ACC112 (cell line): ENCODE results near the gene ENOSF1.
"Not testable (repeated sequence)": the region's sequence is repeated elsewhere in the genome, so short reads cannot be mapped to it uniquely, and the experiment has no call there.

ENCODE experiments used
- H2AFZ ChIP-seq: fragments of 200-600 bp; sonication (generic); one replicate; pipeline ENCODE4 v1.6.0; 2017; ENCODE audit warnings: antibody characterized with exemption, low read length; ENCODE audit not compliant: unreplicated experiment
- H3K27ac ChIP-seq: fragments of 200-600 bp; sonication (generic); 2 replicates; pipeline ENCODE4 v1.5.1; 2014; ENCODE audit warnings: low read depth, mild to moderate bottlenecking, antibody characterized with exemption, low read length, moderate library complexity
- H3K27me3 ChIP-seq: fragments of 200-600 bp; sonication (generic); 2 replicates; pipeline ENCODE4 v1.6.1; 2014; ENCODE audit warnings: mild to moderate bottlenecking, antibody characterized with exemption, low read length, moderate library complexity, mixed read lengths; ENCODE audit not compliant: insufficient read depth
- H3K36me3 ChIP-seq: fragments of 200-600 bp; sonication (generic); 2 replicates; pipeline ENCODE4 v1.6.1; 2016; ENCODE audit warnings: mild to moderate bottlenecking, antibody characterized with exemption, low read length, moderate library complexity, mixed read lengths; ENCODE audit not compliant: insufficient read depth
- H3K4me1 ChIP-seq: fragments of 200-600 bp; sonication (generic); one replicate; pipeline ENCODE4 v1.6.1; 2016; ENCODE audit warnings: low read length, mixed read lengths; ENCODE audit not compliant: insufficient read depth, unreplicated experiment, control insufficient read depth
- H3K4me3 ChIP-seq: fragments of 200-600 bp; sonication (generic); 2 replicates; pipeline ENCODE4 v1.5.1; 2014; ENCODE audit warnings: mild to moderate bottlenecking, low read depth, low read length
- H3K79me2 ChIP-seq: fragments of 200-600 bp; sonication (generic); one replicate; pipeline ENCODE4 v1.6.0; 2016; ENCODE audit warnings: low read length; ENCODE audit not compliant: control insufficient read depth, unreplicated experiment, insufficient read depth

ENOSF1 gene

GRCh38 chr18:730120-730519 is 17.7 kb upstream of the ENOSF1 start:
- not testable (repeated sequence) for H2AFZ ChIP-seq, H3K79me2 ChIP-seq, H3K4me3 ChIP-seq, H3K27ac ChIP-seq, H3K4me1 ChIP-seq, H3K27me3 ChIP-seq, H3K36me3 ChIP-seq

DNA sequence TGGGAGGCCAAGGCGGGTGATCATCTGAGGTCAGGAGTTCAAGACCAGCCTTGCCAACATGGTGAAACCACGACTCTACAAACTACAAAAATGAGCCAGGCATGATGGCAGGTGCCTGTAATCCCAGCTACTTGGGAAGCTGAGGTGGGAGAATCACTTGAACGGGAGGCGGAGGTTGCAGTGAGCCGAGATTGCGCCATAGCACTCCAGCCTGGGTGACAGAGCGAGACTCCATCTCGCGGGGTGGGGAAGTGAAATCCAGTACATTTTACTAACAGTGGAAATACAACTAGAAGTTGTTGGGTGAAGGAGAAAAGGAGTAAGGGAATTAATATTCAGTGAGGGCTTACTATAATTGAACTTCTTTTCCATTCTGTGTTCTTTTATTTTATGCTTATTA is 13.2 kb upstream of the ENOSF1 start:
- no peak overlapping the region for H3K27ac ChIP-seq
- H3K4me1 ChIP-seq, result peaks cover 5% of the 10 kb centered on the region
- no peaks in the 10 kb centered on the region for H3K27me3 ChIP-seq
- H3K4me3 ChIP-seq, result no peak overlapping the region
- H3K79me2 ChIP-seq, result no peaks in the 10 kb centered on the region
- no peak overlapping the region for H2AFZ ChIP-seq
- no peaks in the 10 kb centered on the region for H3K36me3 ChIP-seq

- Histone ChIP-seq H3K79me2 (no peaks in the 10 kb centered on the region), H3K4me3 (peak overlapping the region; percentile 27; the same call in 1 of the 2 replicates), H3K4me1 (peaks cover 4% of the 10 kb centered on the region), H3K36me3 (no peaks in the 10 kb centered on the region), H2AFZ (no peak overlapping the region), H3K27me3 (no peaks in the 10 kb centered on the region), H3K27ac (no peak overlapping the region)
Measured at GRCh38 chr18:723541-724080, 11.2 kb upstream of the ENOSF1 start.

- H3K27ac ChIP-seq, result peak overlapping the region; percentile 84; the same call in 1 of the 2 replicates
- H3K79me2 ChIP-seq, result peaks cover 2% of the 10 kb centered on the region
- peaks cover 26% of the 10 kb centered on the region for H3K4me1 ChIP-seq
- H2AFZ ChIP-seq, result no peak overlapping the region
- H3K27me3 ChIP-seq, result no peaks in the 10 kb centered on the region
- H3K36me3 ChIP-seq, result no peaks in the 10 kb centered on the region
- no peak overlapping the region for H3K4me3 ChIP-seq
Measured at GRCh38 chr18:717003-717402, 4.6 kb upstream of the ENOSF1 start.

GRCh38 chr18:715626-716025 is 3.2 kb upstream of the ENOSF1 start:
- Histone ChIP-seq H3K4me3 (0 out of 2 replicates have a peak overlapping the region, but pooled peaks have one; percentile 19), H3K79me2 (peaks cover 14% of the 10 kb centered on the region), H3K27me3 (no peaks in the 10 kb centered on the region), H3K36me3 (no peaks in the 10 kb centered on the region), H2AFZ (no peak overlapping the region), H3K4me1 (peaks cover 29% of the 10 kb centered on the region), H3K27ac (peak overlapping the region; percentile 84)

DNA sequence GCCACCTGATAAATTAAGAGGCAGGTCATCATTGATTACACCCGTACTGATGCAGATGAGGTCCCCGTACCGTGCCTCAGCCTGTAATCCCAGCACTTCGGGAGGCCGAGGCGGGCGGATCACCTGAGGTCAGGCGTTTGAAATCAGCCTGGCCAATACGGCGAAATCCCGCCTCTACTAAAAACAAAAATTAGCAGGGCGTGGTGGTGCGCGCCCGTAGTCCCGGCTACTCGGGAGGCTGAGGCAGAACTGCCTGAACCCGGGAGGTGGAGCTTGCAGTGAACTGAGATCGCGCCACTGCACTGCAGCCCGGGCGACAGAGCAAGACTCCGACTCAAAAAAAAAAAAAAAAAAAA is 683 bp upstream of the ENOSF1 start:
- peak overlapping the region; percentile 89 for H3K4me3 ChIP-seq
- peaks cover 34% of the 10 kb centered on the region for H3K4me1 ChIP-seq
- peak overlapping the region; percentile 52 for H2AFZ ChIP-seq

DNA sequence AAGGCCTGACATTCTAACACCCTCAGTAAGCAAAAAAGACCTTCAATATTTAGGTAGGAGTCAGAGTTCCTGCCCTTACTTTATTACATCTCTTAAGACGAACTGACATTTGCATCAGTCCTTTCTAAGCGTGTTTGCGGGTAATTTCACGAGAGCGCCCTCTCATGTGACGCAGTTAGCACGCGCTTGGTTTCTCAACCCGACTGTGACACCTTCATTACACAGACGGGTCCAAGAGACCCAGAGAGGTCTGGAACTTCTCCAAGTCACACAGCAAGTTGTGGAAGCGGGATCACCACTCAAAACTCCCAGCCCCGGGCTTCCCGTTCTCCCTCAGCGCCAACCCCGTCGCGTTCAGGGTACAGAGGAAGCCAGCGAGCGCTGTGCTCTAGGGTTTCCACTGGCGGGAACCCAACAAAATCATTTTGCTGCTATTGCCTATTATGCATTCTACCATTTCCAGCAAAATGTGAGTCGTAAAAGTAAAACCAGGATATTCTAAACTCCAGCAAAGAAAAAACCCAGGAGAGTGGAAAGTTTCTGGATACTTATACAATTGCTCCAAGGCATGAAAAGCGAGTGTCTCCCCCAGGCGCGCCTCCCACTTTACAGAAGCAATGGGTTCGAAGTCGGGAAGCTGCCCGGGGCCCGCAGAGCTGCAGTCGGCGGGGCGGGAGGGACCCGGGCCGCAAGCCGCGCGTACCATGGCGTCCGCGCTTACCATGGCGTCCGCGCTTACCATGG is 601 bp downstream of the ENOSF1 start:
- Histone ChIP-seq H2AFZ (peak overlapping the region; percentile 61), H3K4me3 (peak overlapping the region; percentile 89), H3K27ac (peak overlapping the region; percentile 83), H3K79me2 (peaks cover 45% of the 10 kb centered on the region), H3K27me3 (no peaks in the 10 kb centered on the region), H3K4me1 (peaks cover 34% of the 10 kb centered on the region), H3K36me3 (0 out of 2 replicates have a peak, but pooled peaks cover 2% of the 10 kb centered on the region)

More for the DNA sequence above, 683 bp upstream of the ENOSF1 start:
- Histone ChIP-seq H3K27me3 (no peaks in the 10 kb centered on the region), H3K79me2 (peaks cover 38% of the 10 kb centered on the region), H3K36me3 (0 out of 2 replicates have a peak, but pooled peaks cover under 1% of the 10 kb centered on the region), H3K27ac (peak overlapping the region; percentile 50; the same call in 1 of the 2 replicates)

- Histone ChIP-seq H3K79me2 (peaks cover 45% of the 10 kb centered on the region), H2AFZ (peak overlapping the region; percentile 61), H3K4me3 (peak overlapping the region; percentile 89), H3K27ac (peak overlapping the region; percentile 83), H3K27me3 (no peaks in the 10 kb centered on the region), H3K4me1 (peaks cover 30% of the 10 kb centered on the region), H3K36me3 (peaks cover 4% of the 10 kb centered on the region; the same call in 1 of the 2 replicates)
Measured at GRCh38 chr18:711310-711656, 1.1 kb downstream of the ENOSF1 start.

- Histone ChIP-seq H3K27me3 (no peaks in the 10 kb centered on the region), H3K4me3 (peak overlapping the region; percentile 89), H3K36me3 (peaks cover 6% of the 10 kb centered on the region; the same call in 1 of the 2 replicates), H3K79me2 (peaks cover 45% of the 10 kb centered on the region), H3K27ac (peak overlapping the region; percentile 83), H2AFZ (no peak overlapping the region), H3K4me1 (peaks cover 24% of the 10 kb centered on the region)
Measured at GRCh38 chr18:710418-711300, 1.8 kb downstream of the ENOSF1 start.

GRCh38 chr18:709771-710170 is 2.7 kb downstream of the ENOSF1 start:
- H3K36me3 ChIP-seq, result peaks cover 9% of the 10 kb centered on the region
- no peak overlapping the region for H2AFZ ChIP-seq
- H3K4me1 ChIP-seq, result peaks cover 16% of the 10 kb centered on the region
- peaks cover 45% of the 10 kb centered on the region for H3K79me2 ChIP-seq
- H3K27me3 ChIP-seq, result no peaks in the 10 kb centered on the region
- no peak overlapping the region for H3K27ac ChIP-seq
- H3K4me3 ChIP-seq, result no peak overlapping the region
